Measurements from ENCODE around the gene DSE. TPM values are rescaled to one million over a fixed set of nuclear protein-coding genes. Genes with fewer than 3 reads are reported as not detected.

DSE gene
- total RNA-seq, 1 donor from 2014 or later: 23.4 TPM

- Mint-ChIP-seq H3K4me3 (no peak overlapping the region), H3K36me3 (ENCODE audit: low read depth) (peaks cover 8% of the 10 kb centered on the region), H3K27ac (peak overlapping the region; percentile 59), H3K4me1 (peaks cover 59% of the 10 kb centered on the region), H3K27me3 (no peaks in the 10 kb centered on the region), H3K9me3 (no peaks in the 10 kb centered on the region)
- intact Hi-C loops (cut with micrococcal nuclease): loop anchor here (1.0 kb wide), 2 partner anchors 8 to 10 kb away; no protein-coding TSS in a partner anchor
- TF ChIP-seq CTCF (IDR thresholded peaks at IDR 0.05): no peak
- DNase-seq (no peak), ATAC-seq (ENCODE audit: low read depth) (peak; percentile 32)
- ChIA-PET POLR2A (interaction anchor here (0.9 kb wide), 1 partner anchor 13 kb away, joined by 3 read pairs; no protein-coding TSS in a partner anchor), CTCF (interaction anchor here (0.9 to 1.1 kb wide), 2 partner anchors 29 to 108 kb away, joined by 3 read pairs; no protein-coding TSS in a partner anchor)
Observed at GRCh38 chr6:116395647-116396046, 24.9 kb downstream of the DSE start.

DNA sequence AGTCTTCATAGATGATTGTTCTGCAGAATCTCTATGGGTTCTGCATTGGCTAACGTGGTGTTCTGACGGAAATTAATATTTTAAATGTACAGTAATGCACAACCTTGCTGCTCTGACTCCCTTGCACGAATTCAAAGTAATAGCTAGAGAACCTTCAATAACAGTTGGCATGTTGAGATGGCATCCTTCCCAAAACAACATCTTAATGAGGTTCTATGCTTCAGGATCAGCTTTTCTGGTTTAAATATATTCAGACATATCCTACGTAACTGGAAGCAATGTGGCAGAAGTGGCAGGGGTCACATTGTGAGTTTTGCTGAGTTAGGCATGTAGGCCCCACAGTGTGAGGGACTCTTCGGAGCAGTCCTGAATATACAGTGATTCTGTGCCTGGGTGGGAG, 25.7 kb downstream of the DSE start:
- Mint-ChIP-seq H3K27me3 (no peaks in the 10 kb centered on the region), H3K27ac (peak overlapping the region; percentile 59), H3K9me3 (no peaks in the 10 kb centered on the region), H3K36me3 (ENCODE audit: low read depth) (peaks cover 8% of the 10 kb centered on the region), H3K4me3 (no peak overlapping the region), H3K4me1 (peaks cover 51% of the 10 kb centered on the region)
- ChIA-PET POLR2A (interaction anchor here (0.9 kb wide), 1 partner anchor 12 kb away, joined by 3 read pairs; no protein-coding TSS in a partner anchor), CTCF (no interaction called here)
- DNase-seq (no peak), ATAC-seq (ENCODE audit: low read depth) (no peak)
- intact Hi-C loops (cut with micrococcal nuclease): loop anchor here (1.0 kb wide), 2 partner anchors 9 kb away; no protein-coding TSS in a partner anchor
- TF ChIP-seq CTCF (IDR thresholded peaks at IDR 0.05): no peak

DNA sequence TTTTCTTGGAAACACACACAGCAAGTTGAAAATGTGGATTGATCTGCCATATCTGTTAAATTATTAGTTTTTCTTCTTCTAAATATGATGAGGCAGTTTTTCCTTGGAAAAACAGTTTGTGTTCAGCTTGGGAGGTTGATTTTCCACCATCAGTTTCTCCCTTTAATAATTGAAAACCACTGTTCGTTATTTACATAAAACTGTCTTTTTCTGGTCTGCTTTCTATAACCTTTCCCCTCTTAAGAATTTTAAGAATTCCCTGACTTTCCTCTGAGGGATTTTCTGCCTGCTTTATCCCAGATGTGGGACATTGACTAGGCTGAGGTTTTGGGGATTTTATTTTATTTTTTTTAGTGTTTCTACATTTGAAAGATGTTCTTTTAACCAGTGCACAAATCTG, 27.2 kb downstream of the DSE start:
- H3K9me3 Mint-ChIP-seq: no peaks in the 10 kb centered on the region
- intact Hi-C loops (cut with micrococcal nuclease): no loop called here
- POLR2A ChIA-PET: no interaction called here

GRCh38 chr6:116398316-116399010, 27.7 kb downstream of the DSE start:
- intact Hi-C loops (cut with micrococcal nuclease): no loop called here
- no peaks in the 10 kb centered on the region for H3K27me3 Mint-ChIP-seq
- peaks cover 8% of the 10 kb centered on the region for H3K36me3 Mint-ChIP-seq (ENCODE audit: low read depth)
- peaks cover 32% of the 10 kb centered on the region for H3K4me1 Mint-ChIP-seq
- ChIA-PET POLR2A (no interaction called here), CTCF (no interaction called here)
- DNase-seq (no peak), ATAC-seq (ENCODE audit: low read depth) (no peak)
- TF ChIP-seq CTCF (IDR thresholded peaks at IDR 0.05): no peak
- peak overlapping the region; percentile 24 for H3K27ac Mint-ChIP-seq
- no peak overlapping the region for H3K4me3 Mint-ChIP-seq
- H3K9me3 Mint-ChIP-seq: no peaks in the 10 kb centered on the region

More for the DNA sequence above, 27.2 kb downstream of the DSE start:
- Mint-ChIP-seq H3K27ac (no peak overlapping the region), H3K36me3 (ENCODE audit: low read depth) (peaks cover 8% of the 10 kb centered on the region), H3K4me3 (no peak overlapping the region), H3K4me1 (peaks cover 38% of the 10 kb centered on the region), H3K27me3 (no peaks in the 10 kb centered on the region)
- no peak for DNase-seq
- no peak for ATAC-seq (ENCODE audit: low read depth)
- TF ChIP-seq CTCF (IDR thresholded peaks at IDR 0.05): no peak
- CTCF ChIA-PET: no interaction called here

GRCh38 chr6:116399287-116399686, 28.5 kb downstream of the DSE start:
- no peak overlapping the region for H3K4me3 Mint-ChIP-seq
- no peak overlapping the region for H3K27ac Mint-ChIP-seq
- ChIA-PET CTCF (no interaction called here), POLR2A (no interaction called here)
- no peak for DNase-seq
- no peak for ATAC-seq (ENCODE audit: low read depth)
- no peaks in the 10 kb centered on the region for H3K9me3 Mint-ChIP-seq
- no peaks in the 10 kb centered on the region for H3K27me3 Mint-ChIP-seq
- TF ChIP-seq CTCF (IDR thresholded peaks at IDR 0.05): no peak
- H3K36me3 Mint-ChIP-seq (ENCODE audit: low read depth): peaks cover 8% of the 10 kb centered on the region
- intact Hi-C loops (cut with micrococcal nuclease): no loop called here
- peaks cover 32% of the 10 kb centered on the region for H3K4me1 Mint-ChIP-seq
